Prostate gland (tissue), 2 donors: ENCODE data around the gene SPATA6L. TPM values are rescaled to one million over a fixed set of nuclear protein-coding genes. Genes with fewer than 3 reads are reported as not detected.

ENCODE experiments used
- DNase-seq: peaks from one replicate; pipeline ENCODE4 v3.0.0-alpha.2; 2019; ENCODE audit warnings: low spot score
- H3K27ac ChIP-seq, 2 donors: fragments of 200-600 bp; sonication (generic); 2 replicates each; pipeline ENCODE4 v1.5.1; 2017 to 2019
- H3K27me3 ChIP-seq: fragments of 200-600 bp; sonication (generic); replicated peaks from 2 replicates; pipeline ENCODE4 v1.5.1; 2019; ENCODE audit not compliant: insufficient read depth
- H3K36me3 ChIP-seq, 2 donors: fragments of 200-600 bp; sonication (generic); 1 replicate in 1 of 2; 2 replicates in 1 of 2; pipeline versions ENCODE4 v1.5.1 to v1.8.1; 2017 to 2019
- H3K4me1 ChIP-seq: fragments of 200-600 bp; sonication (generic); replicated peaks from 2 replicates; pipeline ENCODE4 v1.5.1; 2019
- H3K4me3 ChIP-seq, 2 donors: fragments of 200-600 bp; sonication (generic); 2 replicates each; pipeline ENCODE4 v1.5.1; 2017 to 2019
- H3K9me3 ChIP-seq: fragments of 200-600 bp; sonication (generic); 2 replicates; pipeline ENCODE4 v1.5.1; 2017
- CTCF ChIP-seq, 4 experiments: fragments of 200-600 bp in 2 of 4; fragments of 450-650 bp in 2 of 4; sonication (generic) in 2 of 4; IDR thresholded peaks; 1 replicate in 3 of 4; 2 replicates in 1 of 4; pipeline ENCODE4 v1.5.1; 2016 to 2019; ENCODE audit warnings: antibody characterized with exemption in 4 of 4, mild to moderate bottlenecking in 2 of 4, moderate library complexity in 2 of 4
- POLR2A ChIP-seq: fragments of 450-650 bp; IDR thresholded peaks from one replicate; pipeline ENCODE4 v1.6.1; 2016; ENCODE audit warnings: antibody characterized with exemption, mild to moderate bottlenecking
- POLR2AphosphoS5 ChIP-seq: sonication (generic); formaldehyde crosslinking; IDR thresholded peaks from one replicate; pipeline ENCODE4 v1.6.1; 2017; ENCODE audit warnings: antibody characterized with exemption
- WGBS: methylation state at CpG from one replicate; pipeline ENCODE4 v1.1.5; 2018; 5-methylcytosine and 5-hydroxymethylcytosine counted together
- intact Hi-C: fragments of 100-400 bp; cut with DNase I; formaldehyde crosslinking; loops from one replicate; pipeline ENCODE4 v1.14.2; 2022
- total RNA-seq, 2 donors: library from RNA; depleted of rRNA; stranded (reverse); fragments of >200 nt; gene quantifications; one replicate each; pipeline ENCODE4 v1.1.0, GENCODE V29; 2016

SPATA6L gene
- total RNA-seq, 2 donors from 2014 or later, result 3.1 to 6.2 TPM

- TF ChIP-seq CTCF (IDR thresholded peaks at IDR 0.05) (no peak), POLR2A (no peak), POLR2AphosphoS5 (no peak)
Measured at GRCh38 chr9:4559261-4560182, 106.8 kb downstream of the SPATA6L start.

GRCh38 chr9:4558371-4558998 lies 107.8 kb downstream of the SPATA6L start:
- no peak overlapping the region for H3K27ac ChIP-seq
- intact Hi-C loops, result no loop called here
- 75% methylated on average over 5 of the region's 5 CpGs for WGBS
- H3K4me1 ChIP-seq, result no peaks in the 10 kb centered on the region
- no peak overlapping the region for H3K4me3 ChIP-seq
- H3K9me3 ChIP-seq, result no peaks in the 10 kb centered on the region
- DNase-seq, result no peak
- TF ChIP-seq POLR2AphosphoS5 (no peak), CTCF (IDR thresholded peaks at IDR 0.05) (no peak), POLR2A (no peak)
- no peaks in the 10 kb centered on the region for H3K36me3 ChIP-seq
- no peaks in the 10 kb centered on the region for H3K27me3 ChIP-seq

More at GRCh38 chr9:4559261-4560182, 106.8 kb downstream of the SPATA6L start:
- no peak overlapping the region for H3K4me3 ChIP-seq
- intact Hi-C loops, result no loop called here
- H3K36me3 ChIP-seq, result no peaks in the 10 kb centered on the region
- H3K27me3 ChIP-seq, result no peaks in the 10 kb centered on the region
- H3K4me1 ChIP-seq, result no peaks in the 10 kb centered on the region
- DNase-seq, result no peak
- 69% methylated on average over 8 of the region's 8 CpGs for WGBS
- no peaks in the 10 kb centered on the region for H3K9me3 ChIP-seq
- no peak overlapping the region for H3K27ac ChIP-seq

GRCh38 chr9:4555236-4555635 lies 111.0 kb downstream of the SPATA6L start:
- DNase-seq, result no peak
- H3K27ac ChIP-seq, result no peak overlapping the region

GRCh38 chr9:4553951-4554381 lies 112.3 kb downstream of the SPATA6L start:
- Histone ChIP-seq H3K27me3 (no peaks in the 10 kb centered on the region), H3K4me1 (no peaks in the 10 kb centered on the region), H3K4me3 (no peak overlapping the region), H3K27ac (no peak overlapping the region), H3K36me3 (no peaks in the 10 kb centered on the region), H3K9me3 (no peaks in the 10 kb centered on the region)
- intact Hi-C loops, result no loop called here
- DNase-seq, result no peak
- WGBS, result 73% methylated on average over 1 of the region's 1 CpG
- no peak for TF ChIP-seq POLR2AphosphoS5
- no peak for TF ChIP-seq POLR2A
- no peak for TF ChIP-seq CTCF (IDR thresholded peaks at IDR 0.05)

More at GRCh38 chr9:4555236-4555635, 111.0 kb downstream of the SPATA6L start:
- no peak overlapping the region for H3K4me3 ChIP-seq
- H3K36me3 ChIP-seq, result no peaks in the 10 kb centered on the region
- intact Hi-C loops, result no loop called here
- H3K27me3 ChIP-seq, result no peaks in the 10 kb centered on the region
- WGBS, result 30% methylated on average over 2 of the region's 2 CpGs
- H3K4me1 ChIP-seq, result no peaks in the 10 kb centered on the region
- H3K9me3 ChIP-seq, result no peaks in the 10 kb centered on the region
- TF ChIP-seq POLR2A (no peak), POLR2AphosphoS5 (no peak), CTCF (IDR thresholded peaks at IDR 0.05) (no peak)
